HG03139 (cell line): ENCODE data around the gene PIEZO2.
"Not testable (repeated sequence)": the region's sequence is repeated elsewhere in the genome, so short reads cannot be mapped to it uniquely, and the experiment has no call there.

Experiments used
- ATAC-seq: cut with Tn5 transposase; IDR thresholded peaks from one replicate; pipeline ENCODE4 v1.9.1; 2021; ENCODE audit not compliant: unreplicated experiment

PIEZO2 gene

GRCh38 chr18:10642915-10643524, 506.3 kb downstream of the PIEZO2 start:
- not testable (repeated sequence) for ATAC-seq

- not testable (repeated sequence) for ATAC-seq
Measured at GRCh38 chr18:10638539-10638885, 510.9 kb downstream of the PIEZO2 start.

GRCh38 chr18:10637858-10638538, 511.4 kb downstream of the PIEZO2 start:
- not testable (repeated sequence) for ATAC-seq

- ATAC-seq, result peak; percentile 95
Measured at GRCh38 chr18:10629076-10629475, 520.3 kb downstream of the PIEZO2 start.

- ATAC-seq, result not testable (repeated sequence)
Measured at GRCh38 chr18:10626606-10627213, 522.7 kb downstream of the PIEZO2 start.

- ATAC-seq, result not testable (repeated sequence)
Measured at GRCh38 chr18:10623606-10624005, 525.8 kb downstream of the PIEZO2 start.

- not testable (repeated sequence) for ATAC-seq
Measured at GRCh38 chr18:10622982-10623381, 526.4 kb downstream of the PIEZO2 start.

- ATAC-seq, result not testable (repeated sequence)
Measured at GRCh38 chr18:10620670-10621329, 528.6 kb downstream of the PIEZO2 start.
